ENCODE measurements around the gene ZNF688.
A peak's percentile ranks its signal among the peaks of the same experiment; 100 is the strongest.
"Not testable (repeated sequence)": the region's sequence is repeated elsewhere in the genome, so short reads cannot be mapped to it uniquely, and the experiment has no call there.

Gene ZNF688

DNA sequence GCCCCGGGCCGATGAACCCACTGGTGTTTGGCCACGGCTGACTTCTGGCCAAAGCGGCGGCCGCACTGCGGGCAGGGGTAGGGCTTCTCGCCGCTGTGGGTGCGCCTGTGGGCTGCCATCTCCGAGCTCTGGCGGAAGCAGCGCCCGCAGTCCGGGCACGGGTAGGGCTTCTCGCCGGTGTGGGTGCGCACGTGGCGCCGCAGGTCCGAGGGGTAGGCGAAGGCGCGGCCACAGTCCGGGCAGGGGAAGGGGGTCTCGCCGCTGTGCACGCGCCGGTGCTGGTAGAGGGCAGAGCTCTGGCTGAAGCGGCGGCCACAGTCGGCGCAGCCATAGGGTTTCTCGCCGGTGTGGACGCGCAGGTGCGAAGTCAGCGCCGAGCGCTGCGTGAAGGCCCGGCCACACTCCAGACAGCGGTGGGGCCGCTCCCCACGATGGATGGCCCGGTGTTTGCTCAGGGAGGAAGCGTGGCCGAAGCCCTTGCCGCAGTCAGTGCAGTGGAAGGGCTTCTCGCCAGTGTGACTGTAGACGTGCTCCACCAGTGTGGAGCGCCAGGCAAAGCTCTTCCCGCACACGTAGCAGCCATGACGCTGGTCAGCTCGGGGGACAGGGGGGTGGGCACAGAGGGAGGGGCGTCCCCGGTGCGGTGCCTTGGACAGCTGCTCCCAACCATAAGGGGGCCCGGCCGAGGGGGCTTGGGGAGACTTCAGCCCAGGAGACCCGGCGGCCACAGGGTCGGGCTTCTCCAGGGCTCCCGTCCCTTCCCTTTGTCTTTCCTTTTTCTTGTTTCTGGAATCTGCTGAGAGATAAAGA is 16.0 kb downstream of the ZNF688 start:
- DNase-seq = no peak

DNA sequence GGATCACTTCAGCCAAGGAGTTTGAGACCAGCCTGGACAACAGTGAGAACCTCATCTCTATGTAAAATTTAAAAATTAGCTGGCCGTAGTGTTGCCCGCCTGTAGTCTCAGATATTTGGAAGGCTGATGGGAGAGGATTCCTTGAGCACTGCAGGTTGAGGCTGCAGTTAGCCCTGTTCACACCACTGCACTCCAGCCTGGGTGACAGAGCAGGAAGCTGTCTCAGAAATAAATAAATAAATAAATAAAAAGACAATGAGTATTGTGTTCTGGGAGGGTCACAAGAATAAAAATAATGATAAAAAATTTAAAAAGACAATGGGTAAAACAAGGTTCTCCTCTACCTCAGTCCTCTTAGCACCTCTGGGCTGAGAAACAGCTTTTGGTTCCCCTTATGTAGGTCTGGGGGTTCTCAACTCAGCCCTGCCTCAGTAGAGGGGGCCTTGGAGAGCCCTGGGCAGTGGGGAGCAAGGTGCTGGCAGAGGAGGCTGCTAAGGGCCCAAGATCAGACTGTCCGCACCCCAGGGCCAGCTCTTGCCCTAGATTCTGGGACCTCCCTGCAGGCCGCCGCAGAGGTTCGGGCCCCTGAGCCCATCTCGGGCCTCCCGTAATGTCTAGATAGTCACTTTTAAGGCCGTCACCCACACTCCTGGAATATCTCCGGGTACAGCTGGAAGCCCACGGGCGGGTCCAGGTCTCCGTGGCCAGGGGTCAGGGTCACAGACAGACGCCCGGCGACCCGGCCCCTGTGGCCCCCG is 16.8 kb downstream of the ZNF688 start:
- DNase-seq = no peak

DNA sequence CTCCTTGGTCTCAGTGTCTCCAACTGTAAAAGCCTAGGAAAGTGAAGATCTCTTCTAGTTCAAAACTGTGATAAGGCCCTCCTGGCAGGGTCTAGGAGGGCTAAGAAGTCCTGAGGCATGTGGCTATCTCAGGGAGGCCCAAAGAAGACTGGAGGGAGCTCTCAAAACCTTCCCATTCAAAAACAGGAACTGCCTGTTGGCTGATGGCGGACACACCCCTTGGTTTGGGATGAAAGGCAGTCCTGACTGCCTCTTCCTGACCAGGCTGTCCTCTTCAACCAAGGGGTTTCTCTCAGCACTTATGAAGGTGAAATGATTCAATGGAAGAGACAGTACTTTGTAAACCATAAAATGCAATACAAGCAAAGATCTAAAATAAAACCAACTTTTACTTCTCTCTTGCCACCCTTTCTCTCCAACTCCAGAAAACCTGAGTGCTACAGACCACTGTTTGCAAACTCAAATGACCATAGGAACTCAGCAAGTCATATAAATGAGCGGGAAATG is 18.1 kb downstream of the ZNF688 start:
- no peak for DNase-seq

DNA sequence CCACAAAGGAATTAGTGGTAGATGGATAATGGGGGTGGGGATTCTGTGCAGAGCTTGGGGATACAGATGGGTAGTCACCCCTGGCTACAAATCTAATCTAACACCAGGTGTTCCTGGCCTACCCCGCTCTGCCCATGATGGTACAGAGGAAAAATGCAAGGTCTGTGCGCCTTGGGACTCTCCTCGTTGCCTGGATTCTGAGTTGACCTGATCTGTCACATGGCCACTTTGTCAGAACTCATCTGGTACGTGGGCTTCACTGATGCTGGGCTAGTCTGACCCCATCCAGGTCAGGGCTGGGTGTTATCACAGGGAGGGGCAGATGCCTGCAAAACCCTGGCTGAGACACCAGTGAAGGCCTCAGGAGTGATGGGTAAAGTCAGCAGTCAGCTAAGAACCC is 18.6 kb downstream of the ZNF688 start:
- DNase-seq = no peak

DNA sequence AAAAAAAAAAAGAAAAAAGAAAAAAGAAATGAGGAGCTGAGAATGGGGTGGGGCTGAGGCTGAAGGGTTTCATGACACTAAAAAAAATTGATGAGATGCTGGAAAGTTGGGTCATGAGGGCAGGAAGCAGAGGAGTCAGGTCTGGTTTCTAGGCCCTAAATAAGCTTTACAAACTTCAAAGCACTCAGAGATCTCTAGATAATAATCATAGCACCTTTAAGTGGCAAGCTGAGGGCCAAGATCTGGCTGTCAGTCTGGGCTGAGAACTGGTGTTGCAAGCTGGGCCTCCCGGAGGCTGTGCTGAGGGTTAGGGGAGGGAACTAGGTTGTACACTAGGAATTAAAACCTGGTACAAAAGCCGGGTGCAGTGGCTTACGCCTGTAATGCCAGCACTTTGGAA is 19.7 kb downstream of the ZNF688 start:
- peak; percentile 72 to 75 for DNase-seq

DNA sequence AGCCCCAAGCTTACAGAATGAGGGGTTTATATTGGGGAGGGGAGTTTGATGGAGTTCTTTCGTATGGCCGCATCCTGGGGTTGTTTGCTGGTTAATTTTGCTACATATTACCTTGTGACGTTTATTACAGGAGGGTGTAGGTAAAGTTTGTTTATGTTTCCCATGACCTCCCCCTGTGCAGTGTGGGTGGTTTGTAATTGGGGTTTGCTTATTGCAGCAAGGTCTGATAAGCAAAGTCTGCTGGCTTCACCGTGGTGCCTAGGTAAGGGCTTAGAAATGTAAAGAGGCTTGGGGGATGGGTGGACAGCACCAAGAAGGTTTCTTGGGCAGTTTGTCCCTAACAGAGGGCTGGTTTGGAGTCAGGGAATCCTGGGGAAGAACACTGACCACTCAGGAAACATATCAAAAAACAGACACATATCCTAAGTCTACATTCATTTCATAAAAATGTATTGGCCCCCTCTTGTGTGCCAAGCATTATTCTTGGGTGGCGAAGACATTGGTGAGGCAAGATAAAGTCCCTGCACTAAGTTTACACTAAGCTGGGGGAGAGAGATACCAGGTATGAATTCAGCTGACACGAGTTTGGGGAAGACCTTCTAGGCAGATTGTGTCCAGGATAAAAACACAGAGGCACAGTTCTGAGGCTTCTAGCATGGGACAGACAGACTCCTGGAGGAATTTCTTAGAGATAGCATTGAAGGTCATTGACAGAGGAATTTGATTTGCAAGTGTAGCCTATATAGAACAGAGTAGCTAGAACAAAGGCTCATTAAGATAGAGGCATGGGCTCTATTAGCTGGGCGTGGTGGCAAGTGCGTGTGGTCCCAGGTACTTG is 22.9 kb downstream of the ZNF688 start:
- DNase-seq = no peak

DNA sequence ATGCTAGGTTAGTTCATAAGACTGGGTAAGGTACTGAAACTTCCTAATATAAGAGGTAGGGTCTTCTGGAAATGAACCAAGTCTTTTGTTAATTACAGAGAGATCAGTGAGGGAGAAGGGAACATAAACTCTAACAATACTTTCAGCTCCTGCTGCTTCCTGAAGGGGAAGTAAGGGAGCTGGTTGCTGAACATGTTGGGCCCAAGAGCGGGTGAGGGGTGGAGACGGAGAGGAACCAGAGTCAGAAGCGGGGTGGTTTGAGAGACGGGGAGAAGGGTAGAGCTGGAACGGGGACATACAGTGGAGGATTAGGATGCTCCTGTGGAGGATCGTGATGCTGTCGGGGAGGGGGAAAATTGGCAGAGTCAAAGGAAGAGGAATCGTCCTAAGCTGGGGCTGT is 25.4 kb downstream of the ZNF688 start:
- no peak for DNase-seq

DNA sequence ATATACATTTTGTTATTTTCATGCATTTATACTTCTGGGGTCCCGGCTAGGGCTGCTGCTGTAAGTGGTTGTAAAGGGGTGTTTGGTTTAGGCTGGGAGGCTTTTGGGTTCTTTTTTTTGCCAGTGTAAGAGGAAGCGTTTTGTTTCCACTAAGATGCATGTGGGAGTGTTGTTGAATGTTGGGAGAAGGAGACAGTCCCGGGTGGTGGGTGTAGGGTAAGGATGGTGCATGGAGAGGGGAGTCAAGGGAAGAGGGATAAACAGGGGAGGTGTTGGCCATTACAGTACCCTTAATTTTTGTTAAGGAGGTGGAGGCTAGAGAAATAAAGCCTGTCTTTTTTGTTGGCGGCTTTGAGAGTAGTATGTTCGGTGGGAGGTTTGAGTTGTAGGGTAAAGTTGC is 28.4 kb downstream of the ZNF688 start:
- no peak for DNase-seq

DNA sequence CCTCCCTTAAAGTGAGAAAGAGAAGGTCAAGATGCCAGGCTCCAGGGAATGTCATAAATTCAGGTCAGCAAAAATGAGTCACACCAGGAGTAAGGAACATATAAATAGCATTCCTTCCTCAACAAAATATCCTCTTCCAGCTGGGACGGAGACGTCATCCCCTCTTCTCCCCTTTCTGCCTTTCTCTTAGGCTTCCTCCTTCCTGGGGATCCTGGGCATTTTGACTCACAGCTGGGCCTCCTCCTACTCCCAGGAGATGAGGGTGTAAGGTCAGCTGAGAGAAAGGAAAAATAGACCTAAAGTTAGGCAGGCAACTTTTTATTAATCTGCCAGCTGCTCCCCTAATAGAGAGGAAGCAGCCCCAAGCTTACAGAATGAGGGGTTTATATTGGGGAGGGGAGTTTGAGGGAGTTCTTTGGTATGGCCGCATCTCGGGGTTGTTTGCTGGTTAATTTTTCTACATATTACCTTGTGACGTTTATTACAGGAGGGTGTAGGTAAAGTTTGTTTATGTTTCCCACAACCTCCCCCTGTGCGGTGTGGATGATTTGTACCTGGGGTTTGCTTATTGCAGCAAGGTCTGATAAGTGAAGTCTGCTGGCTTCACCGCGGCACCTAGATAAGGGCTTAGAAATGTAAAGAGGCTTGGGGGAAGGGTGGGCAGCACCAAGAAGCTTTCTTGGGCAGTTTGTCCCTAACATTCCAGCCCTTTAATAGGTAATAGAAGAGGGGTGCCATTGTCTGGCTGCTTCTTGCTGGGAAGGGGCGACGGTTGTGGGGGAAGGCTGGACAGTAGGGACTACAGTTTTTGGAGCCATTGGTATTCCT is 29.8 kb downstream of the ZNF688 start:
- DNase-seq = no peak

DNA sequence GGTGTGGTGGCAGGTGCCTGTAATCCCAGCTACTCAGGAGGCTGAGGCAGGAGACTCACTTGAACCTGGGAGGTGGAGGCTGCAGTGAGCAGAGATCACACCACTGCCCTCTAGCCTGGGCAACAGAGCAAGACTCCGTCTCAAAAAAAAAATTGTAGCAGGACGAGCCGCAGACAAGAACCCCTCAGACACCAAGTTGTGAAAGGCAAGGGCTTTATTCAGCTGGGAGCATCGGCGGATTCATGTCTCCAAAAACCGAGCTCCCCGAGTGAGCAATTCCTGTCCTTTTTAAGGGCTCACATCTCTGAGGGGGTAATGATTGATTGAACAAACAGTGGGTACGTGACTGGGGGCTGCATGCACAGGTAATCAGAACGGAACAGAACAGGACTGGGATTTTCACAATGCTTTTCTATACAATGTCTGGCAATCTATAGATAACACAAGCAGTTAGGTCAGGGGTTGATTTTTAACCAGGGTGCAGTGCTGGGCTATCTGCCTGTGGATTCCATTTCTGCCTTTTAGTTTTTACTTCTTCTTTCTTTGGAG is 30.5 kb downstream of the ZNF688 start:
- not testable (repeated sequence) for DNase-seq

DNA sequence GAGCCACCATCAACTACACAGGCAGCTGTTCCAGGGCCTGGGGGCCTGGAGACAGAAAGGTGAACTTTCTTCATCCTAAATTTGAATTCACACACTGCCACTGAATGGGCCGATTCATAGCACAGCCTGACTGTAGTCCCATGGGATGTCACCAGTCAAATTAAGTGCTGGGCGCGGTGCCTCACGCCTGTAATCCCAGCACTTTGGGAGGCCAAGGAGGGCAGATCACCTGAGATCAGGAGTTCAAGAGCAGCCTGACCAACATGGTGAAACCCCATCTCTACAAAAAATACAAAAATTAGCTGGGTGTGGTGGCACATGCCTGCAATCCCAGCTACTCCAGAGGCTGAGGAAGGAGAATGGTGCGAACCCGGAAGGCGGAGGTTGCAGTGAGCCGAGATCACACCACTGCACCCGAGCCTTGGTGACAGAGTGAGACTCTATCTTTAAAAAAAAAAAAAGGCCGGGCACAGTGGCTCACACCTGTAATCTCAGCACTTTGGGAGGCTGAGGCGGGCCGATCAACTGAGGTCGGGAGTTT is 31.5 kb downstream of the ZNF688 start:
- not testable (repeated sequence) for DNase-seq

DNA sequence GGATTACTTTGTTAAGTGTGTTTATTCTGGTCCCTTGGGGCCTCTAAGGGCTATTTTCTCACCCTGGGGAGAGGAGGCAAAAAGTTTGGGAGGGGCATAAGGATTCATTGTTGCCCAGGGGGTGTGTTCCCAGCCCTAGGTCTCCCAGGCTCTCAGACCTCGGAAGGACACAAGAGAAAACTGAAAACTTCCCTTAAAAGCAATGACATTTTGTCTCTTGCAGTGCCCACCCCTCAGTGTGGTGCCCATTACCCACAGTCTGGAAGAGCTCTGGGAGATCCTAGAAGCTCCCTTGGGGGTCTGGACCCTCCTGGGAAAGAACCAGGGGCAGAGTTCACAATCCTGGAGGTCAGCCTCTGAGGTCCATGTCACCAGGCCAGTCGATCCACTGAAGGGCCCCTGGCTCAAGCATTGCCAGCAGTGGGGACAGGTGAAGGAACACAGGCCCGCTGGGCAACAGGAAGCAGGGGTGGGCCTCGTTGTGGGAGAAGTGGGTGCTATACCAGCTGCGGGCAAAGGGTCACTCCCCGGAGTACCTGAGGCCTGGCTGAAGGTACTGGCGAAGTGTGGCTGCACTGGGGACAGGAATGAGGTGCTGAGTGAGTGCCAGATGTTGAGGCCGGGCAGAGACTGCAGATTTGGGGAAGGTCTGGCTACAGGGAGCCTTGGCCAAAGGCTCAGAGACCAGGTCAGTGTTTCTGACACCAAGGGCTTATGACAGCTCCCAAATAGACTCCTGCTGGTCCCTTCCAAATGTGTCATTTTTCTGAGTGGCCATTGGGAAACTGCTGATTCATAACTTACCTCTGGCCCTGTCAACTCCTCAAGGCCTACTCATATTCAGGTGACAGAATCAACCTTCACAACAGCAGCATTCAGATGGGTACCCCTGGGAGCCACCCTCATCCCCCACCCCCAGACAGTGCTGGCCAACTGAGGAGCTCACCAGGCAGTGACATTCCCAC is 32.2 kb downstream of the ZNF688 start:
- DNase-seq = no peak

DNA sequence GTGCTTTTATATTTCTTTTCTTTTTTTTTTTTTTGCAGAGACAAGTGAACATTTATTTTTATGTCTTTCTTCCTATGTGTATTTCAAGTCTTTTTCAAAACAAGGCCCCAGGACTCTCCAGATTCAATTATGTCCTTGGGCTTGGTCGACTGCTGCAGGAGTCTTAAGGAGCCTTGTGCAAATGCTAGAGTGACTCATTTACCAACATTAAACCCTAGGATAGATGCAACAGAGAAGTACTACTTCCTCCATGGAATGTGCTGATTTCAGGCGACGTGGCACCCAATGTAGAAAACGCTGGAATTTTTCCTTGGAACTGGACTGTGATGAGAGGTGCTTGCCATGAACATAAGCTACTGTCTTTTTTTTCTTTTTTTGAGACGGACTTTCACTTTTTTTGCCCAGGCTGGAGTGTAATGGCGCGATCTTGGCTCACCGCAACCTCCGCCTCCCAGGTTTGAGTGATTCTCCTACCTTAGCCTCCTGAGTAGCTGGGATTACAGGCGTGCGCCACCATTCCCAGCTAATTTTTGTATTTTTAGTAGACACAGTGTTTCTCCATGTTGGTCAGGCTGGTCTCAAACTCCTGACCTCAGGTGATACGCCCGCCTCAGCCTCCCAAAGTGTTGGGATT is 35.0 kb downstream of the ZNF688 start:
- DNase-seq = not testable (repeated sequence)

DNA sequence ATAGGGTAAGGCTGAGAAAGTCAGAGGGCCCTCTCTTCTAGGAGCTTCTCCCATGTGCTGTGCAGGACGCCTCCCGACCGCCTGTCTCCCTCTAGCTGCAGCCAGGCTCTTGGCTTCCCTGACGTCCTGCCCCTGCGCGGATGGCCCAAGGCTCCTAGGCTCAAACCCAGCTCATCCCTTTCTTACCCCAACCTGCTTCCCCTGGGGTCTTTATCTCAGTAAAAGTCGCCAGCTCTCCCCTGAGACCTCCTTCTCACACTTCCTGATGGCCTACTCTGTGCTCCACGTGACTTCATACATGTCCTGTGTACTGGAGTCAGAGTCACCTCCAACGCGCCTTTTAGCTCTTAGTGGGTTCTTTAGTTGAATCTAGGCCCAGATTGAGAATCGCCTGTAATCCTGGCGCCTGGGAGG is 35.7 kb downstream of the ZNF688 start:
- DNase-seq = peak; percentile 82 to 84

DNA sequence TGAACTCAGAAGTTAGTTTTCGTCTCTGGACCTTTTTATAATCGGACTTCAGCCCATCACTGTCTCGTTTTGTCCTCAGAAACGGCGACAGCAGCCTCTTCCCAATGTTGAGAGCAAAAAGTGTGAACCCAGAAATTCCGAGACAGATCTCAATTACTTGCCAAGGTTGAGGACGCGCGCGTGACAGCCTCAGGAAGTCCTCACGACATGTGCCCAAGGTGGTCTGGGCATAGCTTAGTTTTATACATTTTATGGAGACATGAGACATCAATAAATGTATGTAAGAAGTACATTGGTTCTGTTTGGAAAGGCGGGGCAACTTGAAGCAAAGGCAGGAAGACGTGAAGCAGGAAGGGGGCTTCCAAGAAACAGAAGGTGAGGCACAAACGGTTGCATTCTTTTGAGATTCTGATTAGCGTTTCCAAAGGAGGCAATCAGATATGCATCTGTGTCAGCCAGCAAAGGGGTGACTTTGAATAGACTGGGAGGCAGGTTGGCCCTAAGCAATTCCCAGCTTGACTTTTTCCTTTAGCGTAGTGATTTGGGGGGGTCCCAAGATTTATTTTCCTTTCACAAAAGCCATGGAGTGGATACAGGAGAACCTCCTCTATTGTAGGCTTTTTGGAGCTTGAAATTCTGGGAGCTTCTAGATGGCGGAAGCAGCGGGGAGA is 36.3 kb downstream of the ZNF688 start:
- no peak for DNase-seq

DNA sequence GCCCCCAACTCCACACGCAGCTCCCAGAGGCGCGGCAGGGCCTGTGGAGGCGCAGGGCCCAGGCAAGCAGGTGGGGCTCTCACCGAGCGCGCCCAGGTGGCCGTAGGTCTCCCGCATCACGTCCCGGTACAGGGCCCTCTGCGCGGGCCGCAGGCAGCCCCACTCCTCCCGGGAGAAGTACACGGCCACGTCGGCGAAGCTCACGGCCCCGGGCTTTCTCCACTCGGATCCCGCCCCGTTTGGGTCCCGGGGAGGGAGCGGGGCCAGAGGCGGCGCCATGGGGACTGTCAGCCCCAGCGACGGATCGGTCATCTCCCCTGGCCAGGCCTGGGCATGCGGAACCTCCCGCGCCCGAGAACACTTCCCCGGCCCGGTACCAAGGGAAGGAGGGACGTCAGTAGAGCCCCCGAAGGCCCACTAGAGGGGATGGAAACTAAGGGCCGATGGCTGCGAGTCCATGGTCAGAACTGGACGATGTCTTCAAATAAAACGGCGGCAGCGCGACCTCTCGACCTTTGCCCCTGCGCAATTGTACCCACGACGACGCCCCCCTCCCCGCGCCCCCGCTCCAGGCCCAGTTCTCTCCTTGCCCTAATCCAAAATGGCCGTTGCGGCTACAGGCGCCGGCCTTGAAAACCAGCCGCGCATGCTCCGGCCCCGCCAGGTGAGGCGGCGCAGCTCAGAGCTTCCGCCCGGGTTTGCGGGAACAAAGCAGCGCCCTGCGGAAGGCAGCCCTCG is 37.0 kb downstream of the ZNF688 start, which contains the start of gene ZNF747:
Gene ZNF747 (minus strand): TSS at position 491 of the 738 bp plus-strand sequence. CDS start 179 bp downstream, at position 312.
- peak; percentile 93 to 94 for DNase-seq

DNA sequence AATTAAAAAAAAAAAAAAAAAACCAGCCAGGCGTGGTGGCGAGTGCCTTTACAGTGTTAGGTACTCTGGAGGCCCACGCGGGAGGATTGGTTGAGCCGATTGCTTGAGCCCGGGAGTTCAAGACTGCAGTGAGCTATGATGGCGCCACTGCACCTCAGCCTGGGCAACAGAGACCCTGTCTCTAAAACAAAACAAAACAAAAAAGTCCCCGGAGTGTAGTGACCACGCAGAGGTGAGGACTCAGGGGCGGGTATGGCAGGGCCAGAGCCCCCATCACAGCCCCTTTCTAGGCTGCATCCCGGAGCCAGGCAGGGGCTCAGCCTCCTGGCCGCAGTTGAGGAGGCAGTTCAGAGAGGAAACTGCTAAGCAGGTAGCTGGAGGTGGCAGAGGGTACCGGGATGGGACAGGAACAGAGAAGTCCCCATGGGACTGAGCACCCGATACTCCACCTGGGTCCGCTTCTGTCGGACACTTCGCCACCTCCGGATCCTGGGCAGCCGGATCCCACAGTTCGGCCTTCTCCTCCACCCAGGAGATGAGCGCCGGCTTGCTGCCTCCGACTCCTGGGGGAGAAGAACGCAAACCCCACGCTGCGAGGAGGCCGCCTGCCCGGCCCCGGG is 37.7 kb downstream of the ZNF688 start:
- peak in 1 of 2 experiments; percentile 59 for DNase-seq

DNA sequence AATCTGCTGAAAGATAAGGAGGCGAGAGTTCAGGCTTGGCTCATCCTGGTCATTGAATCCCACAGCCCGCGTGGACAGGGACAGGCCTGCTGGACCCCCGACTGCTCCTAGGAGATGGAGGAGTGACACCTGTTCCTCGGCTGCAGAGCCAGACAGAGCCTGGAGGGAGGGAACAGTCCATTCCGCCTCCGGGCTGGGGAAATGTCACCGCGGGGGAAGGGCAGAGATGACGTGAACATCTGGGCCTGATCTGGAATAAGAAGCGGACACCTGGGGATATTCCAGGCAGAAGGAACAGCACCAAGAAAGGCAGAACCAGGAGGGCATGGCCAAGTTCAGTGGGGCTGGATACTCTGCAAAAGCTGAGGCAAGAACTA is 38.4 kb downstream of the ZNF688 start:
- no peak for DNase-seq
